Adrenal gland (tissue), 12 donors: ENCODE data around the gene PKMYT1. TPM values are rescaled to one million over a fixed set of nuclear protein-coding genes. Genes with fewer than 3 reads are reported as not detected.

Experiments used
- DNase-seq, 7 donors: peaks; one replicate each; pipeline ENCODE4 v3.0.0-alpha.2; 2019 to 2020
- H3K27ac ChIP-seq, 5 donors: fragments of 200-600 bp; sonication (generic) in 4 of 5; 1 replicate in 3 of 5; 2 replicates in 2 of 5; pipeline versions ENCODE4 v1.5.1 to v1.8.0; 2016 to 2020; ENCODE audit warnings: mild to moderate bottlenecking in 1 of 5
- H3K27me3 ChIP-seq: fragments of 200-600 bp; 2 replicates; pipeline ENCODE4 v1.8.0; 2021
- H3K36me3 ChIP-seq, 2 donors: fragments of 200-600 bp; replicated peaks in 1 of 2; 1 replicate in 1 of 2; 2 replicates in 1 of 2; pipeline versions ENCODE4 v1.5.1 to v1.8.0; 2018 to 2022
- H3K4me1 ChIP-seq, 2 donors: fragments of 200-600 bp; replicated peaks in 1 of 2; 1 replicate in 1 of 2; 2 replicates in 1 of 2; pipeline versions ENCODE4 v1.5.1 to v1.8.0; 2018 to 2021
- H3K4me3 ChIP-seq, 4 donors: fragments of 200-600 bp; sonication (generic) in 3 of 4; one replicate each; pipeline ENCODE4 v1.5.1; 2016 to 2018
- H3K9me3 ChIP-seq, 3 donors: fragments of 200-600 bp; sonication (generic) in 1 of 3; replicated peaks in 1 of 3; 1 replicate in 2 of 3; 2 replicates in 1 of 3; pipeline versions ENCODE4 v1.5.1 to v1.8.0; 2016 to 2021
- CTCF ChIP-seq, 6 experiments: fragments of 450-650 bp in 4 of 6; fragments of 200-600 bp in 2 of 6; sonication (generic) in 1 of 6; IDR thresholded peaks; 1 replicate in 5 of 6; 2 replicates in 1 of 6; pipeline versions ENCODE4 v1.5.1 to v1.8.0; 2016 to 2021; ENCODE audit warnings: antibody characterized with exemption in 6 of 6, mild to moderate bottlenecking in 2 of 6, moderate library complexity in 1 of 6
- POLR2A ChIP-seq, 2 donors: fragments of 450-650 bp; IDR thresholded peaks; one replicate each; pipeline ENCODE4 v1.6.1; 2017; ENCODE audit warnings: antibody characterized with exemption in 2 of 2, mild to moderate bottlenecking in 2 of 2, moderate library complexity in 1 of 2
- WGBS, 4 donors: extraction: QIAGEN DNeasy Blood & Tissue Kit in 2 of 4; methylation state at CpG; one replicate each; pipeline versions ENCODE4 v1.1.5 to v1.1.7; 2013 to 2017; 5-methylcytosine and 5-hydroxymethylcytosine counted together
- intact Hi-C, 2 donors: fragments of 100-400 bp; cut with DNase I; formaldehyde crosslinking; loops; one replicate each; pipeline versions ENCODE4 v1.14.1 to v1.15.0; 2022 to 2023
- polyA plus RNA-seq, 3 donors: library from polyadenylated mRNA; stranded (reverse); fragments of 200-250 nt in 2 of 3; fragments of 350-450 nt in 1 of 3; fragmentation: Illumina TruSeq in 1 of 3; extraction: RNeasy Lipid Tissue Mini Kit (QIAGEN cat#74804) in 1 of 3; gene quantifications; one replicate each; pipeline ENCODE4 v1.2.3, GENCODE V29; 2013 to 2014
- total RNA-seq, 9 donors: library from RNA; depleted of rRNA in 4 of 9; stranded (reverse); fragments of >200 nt in 4 of 9; fragments of 120-200 nt in 1 of 9; fragmentation: NEBNext Ultra II Directional in 1 of 9; extraction: Animal tissue kit (Norgen Biotek cat#: 25700) in 1 of 9; gene quantifications; one replicate each; pipeline versions ENCODE4 v1.1.0 to v1.2.4, GENCODE V29; 2013 to 2023
- donor health status: healthy with polysubstance abuse.
- donor health status: Bipolar disorder and iron deficiency.
- donor health status: DM: yes; HTN: yes; CAD: no.
- donor health status: DM: no; HTN: no; CAD: no.
- donor health status: DM: no; HTN: no; CAD: no.
- donor health status: DM: yes; HTN: yes; CAD: no.

The PKMYT1 gene
- total and polyA plus RNA-seq, 12 donors, result 0.46 to 7.0 (median 2.9) TPM

- no peak overlapping the region for H3K4me3 ChIP-seq
- H3K27me3 ChIP-seq, result peaks cover 66% of the 10 kb centered on the region
- DNase-seq, result peak in 1 of 7 donors; percentile 14
- intact Hi-C loops, result no loop called here
- TF ChIP-seq CTCF (IDR thresholded peaks at IDR 0.05) (no peak), POLR2A (IDR thresholded peaks at IDR 0.05) (no peak)
- H3K27ac ChIP-seq, result no peak overlapping the region
- H3K4me1 ChIP-seq, result peaks cover 24 to 41% of the 10 kb centered on the region in 2 donors
- no peaks in the 10 kb centered on the region for H3K36me3 ChIP-seq
- 63 to 67% (median 65%) methylated on average over 10 to 39 of the region's 39 CpGs for WGBS, 4 donors
- H3K9me3 ChIP-seq, result no peaks in the 10 kb centered on the region
These were observed 14.0 kb downstream of the PKMYT1 start for GRCh38 chr16:2966043-2966807.

- H3K36me3 ChIP-seq, result no peaks in the 10 kb centered on the region
- H3K27ac ChIP-seq, result no peak overlapping the region
- peaks cover 71% of the 10 kb centered on the region for H3K27me3 ChIP-seq
- no peak for TF ChIP-seq CTCF (IDR thresholded peaks at IDR 0.05)
- H3K4me1 ChIP-seq, result peaks cover 19 to 27% of the 10 kb centered on the region in 2 donors
- DNase-seq, result no peak
- 0 to 4% (median 1%) methylated on average over 4 to 68 of the region's 68 CpGs for WGBS, 4 donors
- intact Hi-C loops, result no loop called here
- peak overlapping the region in 1 of 4 donors; percentile 7 for H3K4me3 ChIP-seq
- no peaks in the 10 kb centered on the region for H3K9me3 ChIP-seq
These were observed 15.5 kb downstream of the PKMYT1 start for GRCh38 chr16:2964475-2965336.

- peak within 1 kb of the TSS in 1 of 4 donors; percentile 26 for H3K4me3 ChIP-seq
- H3K27ac ChIP-seq, result no peak within 1 kb of the TSS
- H3K36me3 ChIP-seq, result no peaks in the 10 kb centered on the region
- no peak for TF ChIP-seq POLR2A (IDR thresholded peaks at IDR 0.05)
- H3K9me3 ChIP-seq, result no peaks in the 10 kb centered on the region
- intact Hi-C loops, result no loop called here
- peak in 1 of 7 donors; percentile 23 for DNase-seq
- H3K27me3 ChIP-seq, result peaks cover 71% of the 10 kb centered on the region
- H3K4me1 ChIP-seq, result peaks cover 19 to 25% of the 10 kb centered on the region in 2 donors
- WGBS, 4 donors, result 0 to 2% (median 1%) methylated on average over 15 to 60 of the region's 60 CpGs
These were observed 16.3 kb downstream of the PKMYT1 start, which contains the start of gene KREMEN2 for GRCh38 chr16:2963723-2964474. TSS of gene KREMEN2 (plus strand) at chr16:2964275. CDS start at chr16:2964521, 246 bp downstream.

- Histone ChIP-seq H3K27ac (no peak overlapping the region), H3K36me3 (no peaks in the 10 kb centered on the region), H3K9me3 (no peaks in the 10 kb centered on the region), H3K4me3 (peak overlapping the region in 1 of 4 donors; percentile 26), H3K4me1 (peaks cover 19 to 20% of the 10 kb centered on the region in 2 donors), H3K27me3 (peaks cover 70% of the 10 kb centered on the region)
- WGBS, 4 donors, result 0 to 8% (median 2%) methylated on average over 4 to 39 of the region's 40 CpGs
- TF ChIP-seq CTCF (IDR thresholded peaks at IDR 0.05) (no peak), POLR2A (IDR thresholded peaks at IDR 0.05) (no peak)
- intact Hi-C loops, result no loop called here
- DNase-seq, result peak in 1 of 7 donors; percentile 12
These were observed 17.0 kb downstream of the PKMYT1 start for GRCh38 chr16:2963074-2963722.
